NCI-H226 (cell line): ENCODE measurements around the gene TCERG1L.
"Not testable (repeated sequence)": the region's sequence is repeated elsewhere in the genome, so short reads cannot be mapped to it uniquely, and the experiment has no call there.

Experiments
- DNase-seq: peaks from one replicate; pipeline ENCODE4 v3.0.0-alpha.2; 2015

Gene TCERG1L

GRCh38 chr10:131116216-131116990, 195.1 kb downstream of the TCERG1L start:
- no peak for DNase-seq

- no peak for DNase-seq
Measured at GRCh38 chr10:131115801-131116200, 195.7 kb downstream of the TCERG1L start.

GRCh38 chr10:131115321-131115720, 196.2 kb downstream of the TCERG1L start:
- no peak for DNase-seq

DNA sequence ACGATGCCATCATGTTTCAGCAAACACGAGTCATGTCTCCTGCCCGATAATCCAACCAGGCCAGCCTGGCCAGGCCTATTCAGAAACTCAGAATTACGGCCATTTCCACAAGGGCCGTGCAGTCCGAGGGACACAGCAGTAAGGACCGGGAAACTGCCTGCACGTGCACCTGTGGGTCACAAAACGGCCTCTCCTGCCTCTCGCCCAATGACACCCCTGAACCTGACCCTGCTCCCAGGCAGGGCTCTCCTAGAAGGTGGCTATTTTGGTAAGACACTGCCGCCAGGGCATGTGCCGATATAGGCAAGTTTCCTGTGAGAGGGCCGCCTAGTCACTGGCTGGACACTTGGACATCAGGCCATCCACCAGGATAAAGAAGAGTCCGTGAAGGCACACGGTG, 196.7 kb downstream of the TCERG1L start:
- no peak for DNase-seq

GRCh38 chr10:131113709-131114291, 197.7 kb downstream of the TCERG1L start:
- no peak for DNase-seq

GRCh38 chr10:131113165-131113564, 198.4 kb downstream of the TCERG1L start:
- no peak for DNase-seq

- no peak for DNase-seq
Measured at GRCh38 chr10:131112691-131113090, 198.8 kb downstream of the TCERG1L start.

GRCh38 chr10:131111471-131112080, 199.9 kb downstream of the TCERG1L start:
- no peak for DNase-seq

DNA sequence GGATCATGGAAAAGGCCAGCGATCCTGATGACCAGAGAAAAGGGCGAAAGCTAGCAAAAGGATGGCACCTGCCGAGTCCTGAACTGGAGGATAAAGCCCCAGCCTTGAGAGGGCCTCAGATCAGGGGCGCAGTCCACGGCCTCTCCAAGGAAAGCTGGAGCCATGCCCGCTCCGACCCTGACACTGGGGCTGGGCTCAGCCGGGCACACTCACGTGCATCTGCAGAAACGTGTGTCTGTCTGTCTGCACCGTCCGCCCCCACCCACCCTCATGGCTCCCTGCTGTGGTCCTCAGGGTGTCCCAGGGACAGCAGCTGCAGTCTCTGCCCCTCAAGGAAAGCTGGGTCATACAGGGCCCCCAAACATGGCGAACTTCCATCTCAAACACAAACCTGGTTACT, 200.5 kb downstream of the TCERG1L start:
- no peak for DNase-seq

DNA sequence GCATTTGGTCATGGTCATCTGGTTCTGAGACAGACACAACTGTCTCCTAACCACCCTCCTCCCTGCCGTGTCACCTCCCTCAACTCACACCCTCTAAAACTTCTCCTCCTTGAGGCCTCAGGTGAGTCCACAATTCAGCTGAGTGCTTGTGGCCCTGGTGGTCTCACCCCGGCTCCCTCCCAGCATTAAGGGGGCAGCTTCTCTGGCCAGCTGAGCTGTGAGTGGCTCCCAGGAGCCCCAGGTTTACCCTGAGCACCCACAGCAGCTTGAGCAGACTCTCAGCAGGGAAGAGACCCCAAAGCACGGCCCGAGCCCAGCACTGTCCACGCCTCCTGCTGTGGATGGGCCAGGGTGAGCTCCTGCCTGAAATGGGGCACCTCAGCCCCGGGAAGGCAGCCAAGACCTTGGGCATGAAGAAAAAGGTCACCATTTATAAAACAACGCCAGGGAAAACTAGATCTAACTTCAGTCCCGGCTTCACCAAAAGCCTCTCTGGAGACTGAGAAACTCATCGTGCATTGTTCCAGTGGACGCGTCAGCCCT, 201.2 kb downstream of the TCERG1L start:
- DNase-seq: no peak

- DNase-seq: no peak
Measured at GRCh38 chr10:131109726-131110125, 201.8 kb downstream of the TCERG1L start.

- no peak for DNase-seq
Measured at GRCh38 chr10:131109291-131109690, 202.2 kb downstream of the TCERG1L start.

GRCh38 chr10:131107970-131108369, 203.6 kb downstream of the TCERG1L start:
- DNase-seq: no peak

GRCh38 chr10:131102676-131103075, 208.8 kb downstream of the TCERG1L start:
- DNase-seq: no peak

DNA sequence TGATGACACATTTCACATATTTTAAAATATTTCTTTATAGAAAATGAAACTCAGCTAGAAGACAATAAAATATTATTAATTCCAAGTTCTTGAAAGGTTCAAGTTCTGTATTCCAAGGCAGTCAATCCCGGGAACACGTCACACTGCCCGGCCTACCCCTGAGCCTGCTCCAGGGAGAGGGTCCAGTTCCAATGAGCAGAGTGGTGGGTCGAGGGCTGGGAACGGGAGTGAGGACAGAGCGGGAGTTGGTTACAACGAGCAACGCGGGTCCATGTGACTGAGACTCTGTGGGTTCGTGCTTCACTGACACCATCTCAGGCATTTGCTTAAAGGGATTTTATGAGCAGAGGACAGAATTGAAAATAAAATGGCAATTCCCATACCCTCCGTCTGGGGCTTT, 209.4 kb downstream of the TCERG1L start:
- no peak for DNase-seq

DNA sequence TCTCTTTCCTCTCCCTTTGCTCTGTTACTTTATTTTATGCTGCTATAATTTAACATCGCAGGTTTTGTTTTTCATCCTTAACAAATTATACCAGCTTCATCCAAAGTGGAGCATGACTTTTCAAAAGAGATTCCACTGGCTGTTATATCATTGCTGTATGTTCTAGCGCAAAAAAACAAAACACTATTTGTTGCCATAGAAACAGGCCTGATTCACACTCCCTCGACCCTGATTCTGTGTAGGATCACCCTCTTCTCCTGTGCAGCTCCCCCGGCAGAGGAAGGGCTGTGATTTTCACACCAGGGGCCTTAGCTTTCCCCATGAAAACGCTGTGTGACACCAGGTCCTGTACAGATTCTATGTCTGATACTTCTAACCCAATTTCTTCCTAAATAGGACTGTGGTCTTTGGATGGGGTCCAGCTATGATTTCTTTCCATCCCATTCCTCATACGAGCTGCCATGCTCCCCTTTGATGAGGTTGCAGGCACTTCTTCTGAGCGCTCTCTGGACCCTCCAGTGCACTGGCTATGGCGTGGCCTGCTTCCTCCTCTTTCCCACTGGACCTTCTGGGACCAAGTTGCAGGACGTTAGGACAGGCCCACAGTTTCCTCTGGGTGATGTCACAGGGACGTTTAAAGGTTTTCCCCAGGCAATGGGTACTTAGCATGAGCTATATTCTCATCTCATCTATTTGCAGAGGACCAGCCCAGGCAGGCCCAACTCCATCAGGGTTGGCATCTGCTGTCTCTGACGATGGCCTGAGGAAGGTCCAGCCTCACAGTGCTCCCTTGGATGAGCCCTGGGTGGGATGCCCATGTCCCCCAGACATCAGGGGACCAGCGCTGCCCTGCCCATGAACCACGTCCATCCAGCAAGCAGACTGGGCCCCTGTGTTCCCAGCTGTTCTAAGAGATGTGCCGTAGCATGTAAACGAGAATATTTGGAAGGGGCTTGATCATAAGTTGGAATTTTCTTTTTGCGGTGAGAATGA, 210.8 kb downstream of the TCERG1L start:
- DNase-seq: not testable (repeated sequence)

DNA sequence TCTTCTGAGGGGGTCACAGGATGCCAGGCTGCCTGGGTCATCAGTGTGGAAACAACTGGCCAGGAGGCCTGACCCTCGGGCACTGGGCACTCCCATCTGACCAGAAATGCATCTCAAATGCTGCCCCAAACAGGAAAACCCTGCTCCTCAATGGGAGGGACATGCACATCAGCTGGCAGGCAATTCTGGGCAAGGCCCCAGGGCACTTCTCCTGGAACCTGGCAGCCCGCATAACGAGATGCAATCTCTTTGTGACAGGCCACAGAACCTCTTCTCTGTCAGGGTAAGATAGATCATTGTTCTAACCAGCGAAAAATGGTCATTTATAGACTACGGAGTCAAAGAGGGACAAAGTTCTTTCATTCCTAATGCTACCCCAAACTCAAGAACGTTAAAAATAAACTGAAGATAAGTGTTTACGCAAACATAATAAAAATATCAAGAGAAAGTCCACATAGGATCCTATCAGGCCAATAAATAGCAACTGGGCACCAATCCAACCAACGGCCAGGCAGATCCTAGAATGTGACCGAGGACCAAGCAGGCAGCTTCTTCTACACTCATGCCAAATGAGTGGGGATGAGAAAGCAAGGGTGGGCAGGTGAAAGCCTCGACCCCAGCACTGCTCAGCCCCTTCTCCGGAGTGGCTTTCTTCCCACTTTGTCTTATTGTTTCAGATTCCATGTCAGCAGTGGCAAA, 212.3 kb downstream of the TCERG1L start:
- DNase-seq: no peak

DNA sequence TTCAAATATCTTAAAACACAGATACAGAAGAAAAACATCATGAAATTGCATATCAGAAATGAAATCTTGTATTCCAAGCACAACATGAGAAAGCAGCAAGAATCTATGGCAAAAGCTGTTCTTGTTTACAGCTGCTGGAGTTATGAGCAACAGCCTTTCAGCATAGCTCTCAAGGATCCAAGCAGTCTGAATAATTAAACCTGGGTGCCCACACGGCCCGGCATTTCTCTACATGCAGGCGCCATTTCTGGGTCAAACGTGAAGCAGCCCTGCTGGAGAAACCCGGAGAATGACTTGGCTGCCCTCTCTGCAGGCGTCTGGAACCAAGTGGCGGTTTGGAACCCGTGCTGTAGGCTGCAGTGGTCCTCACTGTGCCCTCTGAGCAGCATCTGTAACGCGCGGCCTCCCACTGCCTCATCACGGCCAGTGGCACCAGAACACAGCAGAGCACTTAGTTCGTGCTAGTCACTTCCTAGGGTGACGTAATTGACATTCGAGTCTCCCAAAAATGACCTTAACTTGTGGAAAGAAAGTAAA, 213.0 kb downstream of the TCERG1L start:
- no peak for DNase-seq

- no peak for DNase-seq
Measured at GRCh38 chr10:131096031-131096430, 215.5 kb downstream of the TCERG1L start.

DNA sequence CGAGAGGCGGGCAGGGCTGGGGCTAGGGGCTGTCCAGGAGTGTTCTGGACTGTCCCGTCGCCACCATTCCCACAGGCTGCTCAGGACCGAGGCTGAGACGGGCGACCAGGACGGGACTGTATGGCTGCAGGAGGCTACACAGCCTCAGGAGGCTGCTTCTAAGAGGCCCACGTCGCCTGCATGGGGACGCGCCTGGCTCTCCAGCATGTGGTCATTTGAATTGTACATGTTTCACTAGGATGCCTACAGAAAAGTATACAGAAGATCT, 216.3 kb downstream of the TCERG1L start:
- no peak for DNase-seq

GRCh38 chr10:131094527-131095312, 216.8 kb downstream of the TCERG1L start:
- no peak for DNase-seq
